Ramos (cell line): Measurements from ENCODE around the gene CACNA1C.

Experiments used
- in situ Hi-C: fragments of 300-500 bp; cut with MboI; formaldehyde crosslinking; loops from one replicate; pipeline ENCODE4 v1.14.3; 2022; ENCODE audit warnings: low sequenced_read_pairs; ENCODE audit not compliant: unreplicated experiment

Gene CACNA1C

DNA sequence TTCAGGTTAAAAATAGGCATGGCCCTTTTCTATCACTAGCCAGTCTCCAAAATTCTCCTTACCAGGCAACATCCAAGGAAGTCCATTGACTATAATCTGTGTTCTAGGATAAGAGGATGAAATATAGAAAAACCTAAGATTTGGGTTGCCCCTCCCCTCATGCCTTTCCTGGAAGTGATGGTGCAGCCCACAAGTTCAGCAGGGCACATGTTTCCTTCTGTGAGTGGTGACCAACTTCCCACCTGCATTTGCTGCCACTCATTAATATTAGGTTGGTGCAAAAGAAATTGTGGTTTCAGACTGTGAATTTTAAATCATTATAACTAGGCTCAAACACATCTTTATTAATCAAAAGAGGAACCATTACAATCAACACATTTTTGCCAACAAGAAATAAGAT, 491.4 kb downstream of the CACNA1C start:
- in situ Hi-C loops = no loop called here

DNA sequence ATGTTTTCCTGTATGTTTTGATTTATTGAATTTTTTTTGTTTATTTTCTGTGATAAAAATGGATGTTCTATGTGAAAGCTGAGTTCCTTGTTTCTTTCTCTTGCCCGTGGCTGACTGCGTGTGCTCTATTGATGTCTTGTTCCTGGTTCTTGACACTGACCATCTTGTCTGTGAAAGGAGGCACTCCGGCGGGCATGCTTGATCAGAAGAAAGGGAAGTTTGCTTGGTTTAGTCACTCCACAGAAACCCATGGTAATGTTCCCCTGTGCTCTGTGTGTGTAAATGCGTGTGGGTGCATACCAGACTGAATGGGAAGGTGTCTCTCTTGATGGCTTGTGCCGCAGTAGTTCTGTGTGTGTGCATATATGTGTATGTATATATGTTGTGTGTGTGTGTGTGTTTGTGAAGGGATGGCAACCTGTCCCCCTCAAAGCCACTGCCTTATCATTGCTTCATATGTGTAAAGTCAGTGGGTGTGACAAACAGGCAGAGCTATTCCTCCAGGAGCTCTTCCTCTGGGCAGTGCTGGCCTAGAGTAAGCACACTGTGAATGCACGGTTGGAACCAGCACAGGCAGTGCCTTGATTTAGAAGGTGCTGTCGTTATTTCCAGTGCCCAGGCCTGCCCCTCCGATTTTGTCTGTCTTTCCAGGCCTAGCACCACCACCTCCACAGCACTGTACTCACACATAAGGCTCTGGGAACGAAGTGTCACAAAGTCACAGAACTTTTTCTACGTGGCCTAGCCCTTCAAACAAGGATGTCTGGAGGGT, 494.7 kb downstream of the CACNA1C start:
- in situ Hi-C loops = no loop called here

DNA sequence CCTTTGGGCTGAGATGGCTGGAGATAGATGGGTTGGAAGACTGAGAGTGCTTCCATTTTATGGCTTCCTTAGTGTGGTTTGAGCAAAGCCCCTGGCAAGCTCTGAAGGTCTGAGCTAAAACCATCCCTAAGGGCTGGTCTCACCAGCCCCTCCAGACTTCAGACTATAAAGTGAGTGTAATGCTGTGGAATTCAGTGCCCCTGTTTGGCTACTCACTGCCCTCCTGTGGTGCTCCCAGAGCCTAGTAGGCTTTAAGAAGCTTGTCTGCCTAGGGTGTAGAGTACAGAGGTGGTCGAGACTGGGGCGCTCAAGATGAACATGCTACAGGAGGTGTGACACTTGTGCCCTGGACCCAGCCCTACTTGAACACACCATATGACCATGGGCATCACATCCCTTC, 495.3 kb downstream of the CACNA1C start:
- in situ Hi-C loops = no loop called here

DNA sequence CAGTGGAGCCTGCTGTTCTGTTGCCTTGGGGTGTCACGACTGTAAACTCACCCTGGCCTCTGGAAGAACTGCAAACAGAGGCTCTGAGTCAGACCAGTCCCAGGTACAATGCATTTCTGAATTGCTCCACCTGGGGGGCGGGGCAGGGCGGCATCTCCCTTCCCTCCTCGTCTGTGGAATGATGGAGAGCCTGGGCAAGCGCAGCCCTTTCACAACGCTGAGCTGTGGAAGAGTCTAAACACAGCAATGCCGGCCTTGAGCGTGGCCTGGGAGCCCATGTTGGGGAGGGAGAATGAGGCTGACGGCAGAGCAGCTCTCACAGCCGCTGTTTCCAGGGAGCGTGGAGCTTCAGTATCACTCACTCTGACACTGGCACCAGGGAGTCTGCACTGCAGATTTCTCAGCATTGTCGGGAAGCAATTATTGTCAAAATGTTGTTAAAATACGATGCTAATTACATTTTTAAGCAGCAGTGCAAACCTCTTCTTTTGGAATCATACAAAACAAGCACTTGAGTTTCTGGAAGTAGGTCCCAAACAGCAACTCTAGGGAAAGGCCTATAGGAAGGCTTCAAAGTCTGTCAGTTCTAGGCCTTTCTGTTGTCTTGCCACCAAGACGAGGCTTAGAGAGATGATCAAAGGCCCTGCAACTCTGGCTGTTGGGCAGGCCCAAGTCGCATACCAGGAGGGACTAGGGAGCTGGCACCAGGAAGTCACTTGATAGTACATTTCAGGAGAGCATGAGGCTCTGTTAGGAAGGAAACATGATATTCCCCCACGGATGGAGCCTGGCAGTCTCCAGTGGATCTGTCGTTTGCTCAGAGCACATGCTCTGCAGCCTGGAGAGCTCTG, 498.0 kb downstream of the CACNA1C start:
- in situ Hi-C loops = no loop called here

DNA sequence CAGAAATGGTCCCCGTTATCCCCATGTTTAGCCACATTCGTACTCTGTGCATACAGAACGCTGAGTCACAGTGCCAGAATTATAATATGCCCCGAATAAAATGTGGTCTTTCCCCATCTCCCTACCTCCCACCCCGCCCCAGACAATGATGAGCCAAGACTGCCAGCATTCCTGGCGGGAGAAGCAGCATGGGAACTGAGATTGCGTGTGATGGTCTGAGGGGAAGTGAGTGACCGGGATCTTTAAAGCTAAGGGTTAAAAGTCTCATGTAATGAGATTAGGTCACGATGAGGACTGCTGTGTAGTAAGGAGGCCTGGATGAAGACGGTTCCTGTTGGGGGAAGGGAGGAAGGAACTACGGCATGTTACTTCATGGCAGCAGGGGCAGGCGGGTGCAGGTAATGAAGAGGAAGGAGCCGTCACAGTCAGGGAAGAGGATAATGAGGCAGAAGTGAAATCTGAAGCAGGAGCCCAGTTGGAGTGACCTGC, 498.7 kb downstream of the CACNA1C start:
- in situ Hi-C loops = no loop called here

DNA sequence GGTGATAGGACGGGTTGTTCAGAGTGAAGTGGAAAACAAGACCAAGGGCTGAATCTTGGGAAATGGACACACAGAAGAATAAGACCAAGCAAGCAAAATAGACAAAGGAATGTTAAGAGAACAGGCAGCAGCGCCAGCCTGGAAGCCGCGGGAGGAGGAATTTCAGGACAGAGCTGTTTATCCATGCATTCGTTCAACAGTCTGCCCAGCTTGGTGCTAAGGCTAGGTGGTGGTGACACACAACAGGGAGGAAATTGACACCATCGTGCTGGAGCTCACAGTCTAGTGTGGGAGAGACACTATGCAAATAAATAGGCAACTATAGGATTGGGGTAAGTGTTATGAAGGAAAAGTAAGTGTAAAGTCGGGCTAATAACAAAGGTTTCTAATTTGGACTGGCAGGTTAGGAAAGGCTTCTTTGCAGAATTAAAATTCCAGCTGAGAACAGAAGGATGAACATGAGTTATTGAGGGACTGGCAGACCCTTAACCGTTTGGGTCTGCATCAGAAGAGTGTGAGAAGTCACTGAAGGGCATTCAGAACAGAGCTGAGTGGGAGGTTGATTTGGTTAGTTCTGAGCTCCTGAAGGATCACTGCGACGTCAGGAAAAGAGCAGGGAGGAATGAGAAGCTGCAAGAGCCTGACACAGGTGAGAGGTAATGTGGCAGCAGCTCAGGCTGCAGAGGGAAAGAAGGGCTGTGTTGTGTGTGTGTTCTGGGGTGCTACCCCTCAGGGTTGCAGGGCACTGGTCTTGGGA, 499.4 kb downstream of the CACNA1C start:
- in situ Hi-C loops = no loop called here

DNA sequence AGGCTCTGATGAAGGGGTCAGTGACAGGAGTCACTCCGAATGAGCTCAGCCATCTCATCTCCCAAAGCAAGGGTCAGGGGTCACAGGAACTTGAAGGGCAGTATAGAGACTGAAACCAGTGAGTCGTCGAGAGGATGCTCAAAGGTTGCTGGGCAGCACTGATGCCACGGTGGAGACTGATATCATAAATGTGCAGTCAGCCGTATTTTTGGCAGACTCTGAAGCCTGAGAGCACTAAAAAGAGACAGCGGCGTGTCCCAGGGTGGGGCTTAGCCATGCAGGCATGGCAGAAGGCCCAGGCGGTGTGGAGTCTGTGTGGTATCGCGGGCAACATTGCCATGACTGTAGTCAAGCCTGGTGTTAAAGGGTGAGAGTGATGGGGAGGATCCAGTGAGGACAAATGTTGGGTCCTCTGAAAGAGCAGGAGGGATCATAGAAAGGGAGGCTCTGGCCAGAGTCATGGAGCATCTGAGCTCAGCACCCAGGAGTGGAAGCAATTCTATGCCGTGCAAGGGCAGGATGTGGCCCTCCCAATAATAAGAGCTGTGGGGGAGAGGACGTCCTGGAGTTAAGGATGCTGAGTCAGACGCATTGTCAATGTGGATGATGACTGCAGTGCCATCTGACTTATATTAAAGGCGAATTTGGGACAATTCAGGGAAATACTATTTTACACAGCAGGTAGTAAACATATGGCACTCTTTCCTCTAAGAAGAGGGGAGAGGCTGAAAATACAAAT, 500.8 kb downstream of the CACNA1C start:
- in situ Hi-C loops = no loop called here

DNA sequence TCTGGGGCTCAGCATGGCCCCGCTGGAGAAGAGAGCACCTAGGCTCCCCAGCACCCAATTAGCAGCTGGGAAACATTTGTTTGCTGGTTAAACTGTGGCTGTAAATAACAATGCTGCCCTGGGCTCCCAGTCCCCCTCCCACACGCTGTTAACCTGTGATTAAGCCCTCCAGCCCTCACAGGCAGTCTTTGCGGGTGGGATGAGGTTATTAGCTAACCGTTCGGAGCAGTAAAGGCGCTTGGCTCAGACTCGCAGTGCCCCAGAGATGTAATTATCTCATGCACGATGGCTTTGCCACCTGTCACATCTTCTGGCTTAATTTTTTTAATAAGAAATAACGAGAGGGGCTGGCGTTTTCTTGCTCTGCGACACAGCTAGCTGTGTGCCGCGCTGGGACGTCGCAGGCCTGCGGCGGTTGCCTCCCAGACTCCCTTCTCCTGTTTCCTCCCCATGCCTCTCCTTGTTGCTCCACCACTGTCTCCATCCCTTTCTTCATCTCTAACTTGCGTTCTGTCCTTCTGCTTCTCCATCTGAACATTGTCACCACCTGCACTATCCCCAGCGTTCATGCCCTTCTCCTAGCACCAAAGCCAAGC, 502.8 kb downstream of the CACNA1C start:
- in situ Hi-C loops = no loop called here

DNA sequence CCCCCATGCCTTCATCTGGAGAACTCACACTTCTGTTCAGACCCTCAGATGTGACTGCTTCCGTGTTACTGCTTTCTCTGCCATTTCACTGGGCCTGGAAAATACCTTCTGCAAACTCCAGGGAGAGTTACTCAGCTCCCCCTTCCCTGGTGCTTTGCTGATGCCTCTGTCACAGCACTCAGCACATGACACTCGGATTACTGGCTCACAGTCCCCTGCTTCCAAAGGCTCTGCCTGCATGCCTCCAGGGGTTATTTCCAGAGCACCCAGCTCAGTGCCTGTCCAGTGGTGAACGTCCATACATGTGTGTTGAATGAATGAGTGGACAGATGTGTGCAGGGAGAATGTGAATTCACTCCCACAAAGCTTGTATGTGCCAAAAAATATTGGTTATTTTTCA, 504.8 kb downstream of the CACNA1C start:
- in situ Hi-C loops = no loop called here

DNA sequence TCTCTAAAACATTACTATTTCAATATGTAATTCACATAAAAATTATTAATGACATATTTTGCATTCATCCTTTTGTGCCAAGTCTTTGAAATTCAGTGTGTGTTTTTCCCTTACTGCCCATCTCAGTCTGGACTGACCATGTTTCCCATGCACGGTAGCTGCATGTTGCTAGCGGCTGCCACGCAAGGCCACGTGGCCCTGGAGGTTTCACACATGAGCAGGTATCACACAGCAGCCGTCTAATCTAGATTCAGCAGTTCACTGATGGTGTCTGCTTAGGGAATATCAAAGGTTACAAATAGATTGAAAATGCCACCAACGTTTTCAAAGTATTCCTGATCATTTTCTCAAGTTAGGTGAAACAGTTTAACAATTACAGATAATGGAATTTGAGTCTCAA, 507.1 kb downstream of the CACNA1C start:
- in situ Hi-C loops = no loop called here

DNA sequence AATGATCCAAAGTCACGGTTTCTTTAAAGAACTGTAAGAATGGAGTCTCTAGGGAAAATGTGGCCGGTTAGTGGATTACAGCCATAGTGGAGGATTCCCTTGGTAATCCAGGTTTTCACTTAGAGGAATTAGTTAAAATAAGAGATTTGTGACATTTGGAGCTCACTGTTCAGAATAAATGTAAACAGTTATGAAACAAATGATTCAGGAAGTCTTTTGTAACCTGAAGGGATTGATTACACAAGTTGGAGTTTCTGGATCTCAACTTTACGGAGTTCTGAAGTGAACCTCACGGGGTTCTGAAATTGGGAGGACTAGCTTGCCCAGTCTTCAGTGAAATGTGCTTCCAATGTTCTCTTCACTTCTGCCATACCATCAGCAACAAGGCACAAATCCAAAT, 507.6 kb downstream of the CACNA1C start:
- in situ Hi-C loops = no loop called here

DNA sequence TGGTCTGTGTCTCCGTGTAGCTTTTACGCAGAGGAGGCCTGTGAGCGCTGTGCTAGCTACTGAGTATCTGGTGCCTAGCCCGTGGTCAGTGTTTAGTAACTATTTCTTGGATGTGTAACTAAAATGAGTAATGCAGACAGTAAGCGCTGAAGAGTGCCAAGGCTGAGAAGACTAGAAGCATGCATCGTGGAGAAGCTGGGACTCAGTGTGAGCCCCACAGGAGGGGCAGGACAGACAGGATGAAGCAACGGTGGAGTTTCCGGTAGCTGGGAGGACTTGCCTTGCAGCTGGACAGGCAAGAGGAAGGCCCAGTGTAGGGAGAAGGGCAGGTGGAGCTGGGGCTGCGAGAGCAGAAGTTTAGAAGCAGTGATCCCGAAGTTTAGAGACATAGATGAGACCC, 508.6 kb downstream of the CACNA1C start:
- in situ Hi-C loops = no loop called here

DNA sequence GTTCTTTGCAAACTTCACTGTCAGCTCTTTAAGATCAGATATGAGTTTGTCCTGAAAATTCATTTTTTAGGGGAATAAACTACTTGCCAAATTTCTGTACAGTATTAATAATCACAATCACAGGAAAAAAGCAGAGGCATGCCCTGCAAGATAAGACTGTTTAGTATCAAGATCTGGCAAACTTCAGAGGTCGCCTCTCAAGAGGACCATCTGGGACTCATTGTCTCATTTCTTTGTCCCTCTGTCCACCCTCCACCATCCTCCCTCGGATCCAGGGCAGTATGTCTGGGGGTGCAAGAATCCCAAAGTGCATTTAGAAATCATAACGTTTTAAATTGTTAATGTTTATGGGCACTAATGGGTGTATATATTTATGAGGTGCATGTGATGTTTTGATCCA, 509.6 kb downstream of the CACNA1C start:
- in situ Hi-C loops = no loop called here

DNA sequence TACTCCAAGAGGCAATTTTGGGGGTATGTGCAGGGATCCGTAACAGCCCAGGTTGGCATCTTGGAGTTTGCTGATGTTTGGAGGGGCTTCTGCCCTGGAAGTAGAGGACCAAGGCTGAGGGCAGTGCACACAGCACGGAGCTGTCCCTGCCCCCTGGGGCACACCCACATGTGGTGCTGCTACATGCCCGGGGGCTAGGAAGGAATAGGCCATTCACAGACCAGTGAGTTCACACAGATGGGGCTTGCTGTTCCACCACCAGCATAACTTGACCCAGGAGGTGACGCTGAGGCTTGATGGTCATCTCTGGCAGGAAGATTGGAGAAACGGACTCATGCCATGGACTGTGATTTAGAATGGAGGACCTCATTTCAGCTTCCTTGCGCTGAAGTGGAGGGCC, 510.9 kb downstream of the CACNA1C start:
- in situ Hi-C loops = no loop called here

DNA sequence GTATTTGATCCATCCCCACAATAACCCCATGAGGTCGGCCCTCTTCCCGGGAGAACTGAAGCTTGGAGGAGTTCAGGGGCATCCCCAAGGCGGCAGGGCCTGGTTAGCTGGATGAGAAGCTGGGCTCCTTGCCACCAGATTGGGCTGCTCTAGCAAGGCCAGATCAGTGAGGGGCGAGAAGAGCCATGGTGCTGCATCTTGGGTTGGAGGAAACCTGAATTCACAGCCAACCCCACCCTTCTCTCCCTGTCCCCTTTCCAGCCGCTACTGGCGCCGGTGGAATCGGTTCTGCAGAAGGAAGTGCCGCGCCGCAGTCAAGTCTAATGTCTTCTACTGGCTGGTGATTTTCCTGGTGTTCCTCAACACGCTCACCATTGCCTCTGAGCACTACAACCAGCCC, 513.4 kb downstream of the CACNA1C start:
- in situ Hi-C loops = no loop called here

DNA sequence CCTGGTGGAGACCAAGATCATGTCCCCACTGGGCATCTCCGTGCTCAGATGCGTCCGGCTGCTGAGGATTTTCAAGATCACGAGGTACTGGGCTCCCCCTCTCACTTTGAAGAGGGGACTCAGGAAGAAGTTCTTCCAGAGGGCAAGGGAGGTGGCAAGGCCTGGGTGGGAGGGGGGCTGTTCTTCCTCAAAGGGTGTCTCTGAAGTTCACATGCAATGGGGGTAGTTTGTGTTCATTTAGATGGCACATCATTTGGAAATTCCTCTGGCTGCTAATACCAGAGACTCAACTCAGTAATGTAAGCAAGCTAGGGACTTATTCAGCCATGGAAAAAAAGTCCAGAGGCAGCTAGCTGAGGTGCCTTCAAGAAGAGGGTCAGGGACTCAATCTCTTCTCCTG, 514.9 kb downstream of the CACNA1C start:
- in situ Hi-C loops = no loop called here

DNA sequence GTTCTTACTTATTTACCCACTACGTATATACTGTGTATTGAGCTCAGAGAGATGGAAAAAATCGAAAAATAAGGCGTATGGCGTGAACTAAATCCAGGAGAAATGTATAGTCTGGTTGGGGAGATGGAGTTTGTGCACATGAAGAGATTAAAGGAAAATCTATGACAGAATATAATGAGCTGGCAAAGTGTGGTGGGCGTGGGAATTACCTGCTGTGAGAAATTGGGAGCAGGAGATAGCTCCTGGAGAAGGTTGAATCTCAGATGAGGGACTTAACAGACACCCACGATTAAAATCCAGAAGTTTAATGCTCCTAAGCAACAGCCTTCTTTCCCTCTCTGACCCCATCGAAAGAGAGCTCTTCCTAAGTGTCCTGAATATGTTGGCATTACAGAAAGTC, 517.8 kb downstream of the CACNA1C start:
- in situ Hi-C loops = no loop called here

DNA sequence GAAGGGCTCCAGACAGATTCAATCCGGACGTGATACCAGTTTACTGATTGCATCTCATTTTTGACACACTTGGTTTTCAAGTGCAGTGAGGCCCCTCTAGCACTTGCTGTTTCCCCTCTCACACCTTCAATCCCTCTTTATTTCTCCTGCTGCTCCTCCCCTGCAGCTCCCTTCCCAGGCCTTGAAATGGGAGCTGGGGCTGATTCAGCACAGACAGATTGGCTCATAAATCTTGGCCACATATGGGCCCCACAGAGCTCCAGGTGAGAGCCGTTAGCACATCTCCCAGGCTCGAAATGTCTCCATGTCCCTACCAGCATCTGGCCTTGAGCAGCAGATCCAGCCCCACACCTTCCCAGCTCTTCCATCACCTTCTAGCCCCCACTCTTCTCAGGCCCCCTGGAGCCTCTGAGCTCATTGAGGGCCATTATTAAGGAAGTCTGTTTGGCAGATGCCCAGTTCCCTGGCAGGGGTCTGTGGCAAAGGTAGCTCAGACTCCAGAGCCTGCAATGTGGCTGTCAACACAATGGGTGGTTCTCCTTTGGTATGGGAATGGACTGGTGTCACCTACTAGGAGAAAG, 521.7 kb downstream of the CACNA1C start:
- in situ Hi-C loops = no loop called here

DNA sequence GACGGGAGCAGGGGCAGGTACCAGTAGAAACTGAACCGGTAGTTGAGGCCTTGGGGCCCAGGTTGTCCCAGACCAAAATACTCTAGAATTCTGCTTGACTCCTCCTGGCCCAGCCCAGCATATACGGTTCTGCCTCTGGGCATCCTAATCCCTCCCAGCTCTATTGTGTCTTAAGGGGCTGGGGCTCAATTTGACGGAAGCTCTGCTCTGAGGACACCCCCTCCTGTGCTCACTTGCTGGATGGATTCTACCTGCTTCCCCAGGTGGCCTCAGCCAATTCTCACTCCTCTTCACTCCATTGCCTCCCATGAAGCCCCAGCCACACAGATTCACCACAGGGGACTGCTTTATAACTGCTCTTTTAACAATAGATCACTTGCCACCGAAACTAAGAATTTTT, 522.5 kb downstream of the CACNA1C start:
- in situ Hi-C loops = loop anchor here (25.0 kb wide), 1 partner anchor 938 kb away; the partner anchor contains the start of gene WNT5B
